ENCODE measurements around the gene LSM5.

- TF ChIP-seq POLR2A (IDR thresholded peaks at IDR 0.05; ENCODE audit: low read length) (no peak), CTCF (IDR thresholded peaks at IDR 0.05) (no peak), PHF8 (IDR thresholded peaks at IDR 0.05; ENCODE audit: borderline replicate concordance, low read depth) (no peak), EP300 (IDR thresholded peaks at IDR 0.05) (no peak), KDM1A (IDR thresholded peaks at IDR 0.05; ENCODE audit: low read depth) (no peak), HMGXB4 (CRISPR knock-in tag; IDR thresholded peaks at IDR 0.05; ENCODE audit: borderline replicate concordance) (no peak), CBX2 (IDR thresholded peaks at IDR 0.05; ENCODE audit: borderline replicate concordance, low read depth) (no peak), MAX (IDR thresholded peaks at IDR 0.05) (no peak), E2F6 (IDR thresholded peaks at IDR 0.05; ENCODE audit: borderline replicate concordance, low read depth) (no peak), USF2 (IDR thresholded peaks at IDR 0.05) (no peak)
Measured at GRCh38 chr7:32519763-32520162, 29.6 kb upstream of the LSM5 start.

All from A549 (cell line).